Activated naive CD8-positive, alpha-beta T cell (primary cell): ENCODE measurements around the gene RGL4.
"Not testable (repeated sequence)": the region's sequence is repeated elsewhere in the genome, so short reads cannot be mapped to it uniquely, and the experiment has no call there.

Experiments used
- H3K27ac Mint-ChIP-seq: one replicate; pipeline ENCODE4 v1.8.0; 2021; ENCODE audit warnings: mixed read lengths
- H3K27me3 Mint-ChIP-seq: one replicate; pipeline ENCODE4 v1.8.0; 2021; ENCODE audit warnings: mixed read lengths
- H3K36me3 Mint-ChIP-seq: one replicate; pipeline ENCODE4 v1.8.0; 2021; ENCODE audit warnings: mixed read lengths
- H3K4me1 Mint-ChIP-seq: one replicate; pipeline ENCODE4 v1.8.0; 2021; ENCODE audit warnings: low read depth, mixed read lengths
- H3K4me3 Mint-ChIP-seq: one replicate; pipeline ENCODE4 v1.8.0; 2021; ENCODE audit warnings: mild to moderate bottlenecking, mixed read lengths
- H3K9me3 Mint-ChIP-seq: one replicate; pipeline ENCODE4 v1.8.0; 2021; ENCODE audit warnings: low read depth, mixed read lengths

RGL4 gene

GRCh38 chr22:23690713-23691112 lies at the start of gene RGL4:
TSS of gene RGL4 (plus strand) at chr22:23691013. CDS start at chr22:23692031, 1,018 bp downstream.
- Mint-ChIP-seq H3K4me3 (no peak within 1 kb of the TSS), H3K27me3 (no peaks in the 10 kb centered on the region), H3K27ac (no peak within 1 kb of the TSS), H3K9me3 (no peaks in the 10 kb centered on the region), H3K4me1 (peaks cover 22% of the 10 kb centered on the region), H3K36me3 (peaks cover 4% of the 10 kb centered on the region)

- not testable (repeated sequence) for H3K4me1 Mint-ChIP-seq, H3K27me3 Mint-ChIP-seq, H3K27ac Mint-ChIP-seq, H3K4me3 Mint-ChIP-seq, H3K36me3 Mint-ChIP-seq, H3K9me3 Mint-ChIP-seq
These were observed 44.3 kb upstream of the RGL4 start for GRCh38 chr22:23646526-23646925.

GRCh38 chr22:23649071-23649501 lies 41.7 kb upstream of the RGL4 start:
- peaks cover 2% of the 10 kb centered on the region for H3K36me3 Mint-ChIP-seq
- no peaks in the 10 kb centered on the region for H3K27me3 Mint-ChIP-seq
- H3K4me3 Mint-ChIP-seq = no peak overlapping the region
- H3K27ac Mint-ChIP-seq = no peak overlapping the region
- no peaks in the 10 kb centered on the region for H3K9me3 Mint-ChIP-seq
- H3K4me1 Mint-ChIP-seq = no peaks in the 10 kb centered on the region

- peaks cover 2% of the 10 kb centered on the region for H3K36me3 Mint-ChIP-seq
- no peaks in the 10 kb centered on the region for H3K27me3 Mint-ChIP-seq
- no peak overlapping the region for H3K27ac Mint-ChIP-seq
- H3K9me3 Mint-ChIP-seq = no peaks in the 10 kb centered on the region
- H3K4me1 Mint-ChIP-seq = no peaks in the 10 kb centered on the region
- no peak overlapping the region for H3K4me3 Mint-ChIP-seq
These were observed 39.1 kb upstream of the RGL4 start for GRCh38 chr22:23651676-23652075.

GRCh38 chr22:23652286-23652685 lies 38.5 kb upstream of the RGL4 start:
- H3K27me3 Mint-ChIP-seq = no peaks in the 10 kb centered on the region
- no peaks in the 10 kb centered on the region for H3K9me3 Mint-ChIP-seq
- no peak overlapping the region for H3K27ac Mint-ChIP-seq
- H3K4me1 Mint-ChIP-seq = no peaks in the 10 kb centered on the region
- H3K36me3 Mint-ChIP-seq = peaks cover 2% of the 10 kb centered on the region
- no peak overlapping the region for H3K4me3 Mint-ChIP-seq

GRCh38 chr22:23652711-23653110 lies 38.1 kb upstream of the RGL4 start:
- no peaks in the 10 kb centered on the region for H3K9me3 Mint-ChIP-seq
- no peak overlapping the region for H3K27ac Mint-ChIP-seq
- H3K27me3 Mint-ChIP-seq = no peaks in the 10 kb centered on the region
- no peak overlapping the region for H3K4me3 Mint-ChIP-seq
- H3K36me3 Mint-ChIP-seq = peaks cover 2% of the 10 kb centered on the region
- H3K4me1 Mint-ChIP-seq = no peaks in the 10 kb centered on the region

GRCh38 chr22:23655891-23656475 lies 34.8 kb upstream of the RGL4 start:
- Mint-ChIP-seq H3K27ac (no peak overlapping the region), H3K27me3 (no peaks in the 10 kb centered on the region)

GRCh38 chr22:23657727-23658126 lies 33.1 kb upstream of the RGL4 start:
- H3K27me3 Mint-ChIP-seq = no peaks in the 10 kb centered on the region

More at GRCh38 chr22:23655891-23656475, 34.8 kb upstream of the RGL4 start:
- no peak overlapping the region for H3K4me3 Mint-ChIP-seq
- no peaks in the 10 kb centered on the region for H3K4me1 Mint-ChIP-seq
- H3K36me3 Mint-ChIP-seq = peaks cover 4% of the 10 kb centered on the region
- no peaks in the 10 kb centered on the region for H3K9me3 Mint-ChIP-seq

GRCh38 chr22:23660381-23660780 lies 30.4 kb upstream of the RGL4 start:
- not testable (repeated sequence) for H3K4me1 Mint-ChIP-seq, H3K4me3 Mint-ChIP-seq, H3K27ac Mint-ChIP-seq, H3K9me3 Mint-ChIP-seq, H3K27me3 Mint-ChIP-seq
- peaks cover 11% of the 10 kb centered on the region for H3K36me3 Mint-ChIP-seq

More at GRCh38 chr22:23657727-23658126, 33.1 kb upstream of the RGL4 start:
- H3K27ac Mint-ChIP-seq = no peak overlapping the region
- no peaks in the 10 kb centered on the region for H3K9me3 Mint-ChIP-seq
- H3K4me1 Mint-ChIP-seq = no peaks in the 10 kb centered on the region
- H3K4me3 Mint-ChIP-seq = no peak overlapping the region
- H3K36me3 Mint-ChIP-seq = peaks cover 7% of the 10 kb centered on the region

GRCh38 chr22:23670378-23671295 lies 20.2 kb upstream of the RGL4 start:
- Mint-ChIP-seq H3K4me3 (no peak overlapping the region), H3K36me3 (no peaks in the 10 kb centered on the region), H3K27me3 (no peaks in the 10 kb centered on the region), H3K27ac (no peak overlapping the region), H3K9me3 (no peaks in the 10 kb centered on the region), H3K4me1 (no peaks in the 10 kb centered on the region)

- H3K9me3 Mint-ChIP-seq, H3K27ac Mint-ChIP-seq, H3K4me3 Mint-ChIP-seq, H3K4me1 Mint-ChIP-seq, H3K36me3 Mint-ChIP-seq, H3K27me3 Mint-ChIP-seq: not testable (repeated sequence)
These were observed 19.4 kb upstream of the RGL4 start for GRCh38 chr22:23671387-23671786.

GRCh38 chr22:23672307-23673049 lies 18.3 kb upstream of the RGL4 start:
- not testable (repeated sequence) for H3K4me3 Mint-ChIP-seq, H3K27me3 Mint-ChIP-seq, H3K36me3 Mint-ChIP-seq, H3K4me1 Mint-ChIP-seq, H3K9me3 Mint-ChIP-seq, H3K27ac Mint-ChIP-seq

GRCh38 chr22:23673050-23673620 lies 17.7 kb upstream of the RGL4 start:
- no peaks in the 10 kb centered on the region for H3K27me3 Mint-ChIP-seq
- no peaks in the 10 kb centered on the region for H3K36me3 Mint-ChIP-seq
- H3K4me1 Mint-ChIP-seq = peaks cover 3% of the 10 kb centered on the region
- H3K27ac Mint-ChIP-seq = no peak overlapping the region
- no peaks in the 10 kb centered on the region for H3K9me3 Mint-ChIP-seq
- H3K4me3 Mint-ChIP-seq = no peak overlapping the region

- H3K27ac Mint-ChIP-seq = no peak overlapping the region
- H3K27me3 Mint-ChIP-seq = no peaks in the 10 kb centered on the region
- no peaks in the 10 kb centered on the region for H3K9me3 Mint-ChIP-seq
- no peak overlapping the region for H3K4me3 Mint-ChIP-seq
- H3K36me3 Mint-ChIP-seq = no peaks in the 10 kb centered on the region
- H3K4me1 Mint-ChIP-seq = peaks cover 3% of the 10 kb centered on the region
These were observed 16.8 kb upstream of the RGL4 start for GRCh38 chr22:23673826-23674690.
